Heart left ventricle (tissue), 13 donors: ENCODE results near the gene DMD.

ENCODE experiments used
- POLR2A ChIP-seq, 2 donors: fragments of 450-650 bp; IDR thresholded peaks; one replicate each; pipeline ENCODE4 v1.6.1; 2017; ENCODE audit warnings: antibody characterized with exemption in 2 of 2, mild to moderate bottlenecking in 2 of 2, moderate library complexity in 2 of 2
- TF ChIP-seq, protein P1 (sequence below), 12 donors: fragments of 200-600 bp; sonication (generic) in 4 of 12; IDR thresholded peaks; one replicate each; pipeline versions ENCODE4 v1.5.0 to v1.8.0; 2018 to 2022; ENCODE audit warnings: antibody characterized with exemption in 12 of 12, mild to moderate bottlenecking in 5 of 12
- donor health status: ischemic (EF 13 %, LVEDD 7.1; RV severe dilation, severe dysfunction).
- donor health status: DM: no; HTN: yes; CAD: no.
- donor health status: DM: no; HTN: no; CAD: no.
- donor health status: ischemic (EF 25% LVEDD 6.9; RV normal size, moderate dysfunction).
- donor health status: ischemic (EF 25% LVEDD 5.7; RV mildly dilated, moderate dysfunction).
- donor health status: ischemic (EF 35%, LVEDD 5.7; RV mildly dilated, moderate dysfunction).
- donor health status: nonischemic (EF 11% LVEDD 7.7; RV severe dilation, severe dysfunction).
- donor health status: DM: yes; HTN: yes; CAD: no.
- donor health status: PGD.
- donor health status: ischemic (EF 29% LVEDD 5.4; RV normal size, mild dysfunction).
- donor health status: nonischemic (EF 23%, LVEDD 6.1; RV moderate dilation, normal function).

DNA sequence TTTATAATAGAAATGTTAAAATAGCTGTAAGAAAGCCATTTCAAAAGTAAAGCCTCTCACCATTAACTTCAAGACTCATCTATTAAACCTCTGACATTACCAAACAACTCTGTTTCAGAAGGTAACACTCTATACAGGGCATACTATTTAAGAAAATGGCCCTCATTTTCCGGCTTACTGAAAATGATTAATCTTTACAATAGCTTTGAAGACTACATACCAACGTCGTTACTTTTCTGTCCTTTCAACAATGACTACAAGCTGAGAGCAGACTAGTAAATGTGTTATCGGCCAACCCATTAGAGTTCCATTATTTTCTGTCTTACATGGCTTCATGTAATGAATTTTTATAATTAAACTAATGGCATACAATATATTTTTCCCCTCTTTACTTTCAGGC, 1545.9 kb downstream of the DMD start:
- TF ChIP-seq, protein P1, sequence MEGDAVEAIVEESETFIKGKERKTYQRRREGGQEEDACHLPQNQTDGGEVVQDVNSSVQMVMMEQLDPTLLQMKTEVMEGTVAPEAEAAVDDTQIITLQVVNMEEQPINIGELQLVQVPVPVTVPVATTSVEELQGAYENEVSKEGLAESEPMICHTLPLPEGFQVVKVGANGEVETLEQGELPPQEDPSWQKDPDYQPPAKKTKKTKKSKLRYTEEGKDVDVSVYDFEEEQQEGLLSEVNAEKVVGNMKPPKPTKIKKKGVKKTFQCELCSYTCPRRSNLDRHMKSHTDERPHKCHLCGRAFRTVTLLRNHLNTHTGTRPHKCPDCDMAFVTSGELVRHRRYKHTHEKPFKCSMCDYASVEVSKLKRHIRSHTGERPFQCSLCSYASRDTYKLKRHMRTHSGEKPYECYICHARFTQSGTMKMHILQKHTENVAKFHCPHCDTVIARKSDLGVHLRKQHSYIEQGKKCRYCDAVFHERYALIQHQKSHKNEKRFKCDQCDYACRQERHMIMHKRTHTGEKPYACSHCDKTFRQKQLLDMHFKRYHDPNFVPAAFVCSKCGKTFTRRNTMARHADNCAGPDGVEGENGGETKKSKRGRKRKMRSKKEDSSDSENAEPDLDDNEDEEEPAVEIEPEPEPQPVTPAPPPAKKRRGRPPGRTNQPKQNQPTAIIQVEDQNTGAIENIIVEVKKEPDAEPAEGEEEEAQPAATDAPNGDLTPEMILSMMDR (IDR thresholded peaks at IDR 0.05) = no peak
- TF ChIP-seq POLR2A (IDR thresholded peaks at IDR 0.05) = no peak
